DMS114 treated with DMSO at 0.1 percent for 48 hours (cell line): ENCODE data around the gene CORO2A.
"Not testable (repeated sequence)": the region's sequence is repeated elsewhere in the genome, so short reads cannot be mapped to it uniquely, and the experiment has no call there.

ENCODE experiments used
- DNase-seq: peaks from one replicate; lab custom pipeline; 2025; ENCODE audit not compliant: unreplicated experiment; lab: John Stamatoyannopoulos, UW

The CORO2A gene

DNA sequence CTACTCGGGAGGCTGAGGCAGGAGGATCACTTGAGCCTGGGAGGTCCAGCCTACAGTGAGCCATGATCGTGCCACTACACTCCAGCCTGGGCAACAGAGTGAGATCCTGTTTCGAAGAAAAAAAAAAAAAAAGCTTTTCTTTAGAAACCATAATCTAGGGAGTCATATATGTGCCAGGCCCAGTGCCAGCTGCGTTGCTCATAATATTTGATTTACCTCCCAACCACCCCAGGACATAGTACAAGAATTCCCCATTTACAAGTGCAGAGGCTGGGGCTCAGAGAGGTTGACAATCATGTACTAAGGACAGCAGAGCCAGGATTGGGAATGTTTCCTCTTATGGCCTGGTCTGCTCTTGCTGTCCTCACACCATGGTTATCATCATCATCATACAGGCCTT is 48.4 kb downstream of the CORO2A start:
- no peak for DNase-seq

DNA sequence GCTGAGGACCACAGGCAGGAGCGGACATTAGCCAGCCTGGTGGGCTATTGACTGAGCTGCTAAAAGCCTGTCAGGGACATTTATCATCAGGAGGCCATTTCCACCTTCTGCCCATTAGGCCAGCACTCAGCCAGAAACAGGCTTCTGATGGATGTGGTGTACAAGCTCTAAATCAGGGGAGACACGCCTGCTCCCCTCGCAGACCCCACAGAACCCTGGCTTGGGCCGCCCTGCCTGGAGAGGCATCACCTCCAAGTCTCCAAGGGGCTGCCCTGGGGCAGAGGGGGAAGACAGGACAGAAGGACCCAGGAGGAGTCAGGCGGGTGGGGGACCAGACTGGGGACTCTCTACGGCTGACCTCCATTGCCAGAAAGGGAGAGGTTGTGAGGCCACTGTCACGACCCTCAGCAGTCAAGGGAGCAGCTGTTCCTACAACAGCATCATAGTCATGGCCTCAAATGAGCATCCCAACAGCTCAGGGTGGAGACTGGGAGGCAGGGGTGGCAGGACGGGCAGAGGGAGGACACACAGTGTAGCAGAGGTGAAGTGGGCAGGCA is 49.4 kb downstream of the CORO2A start:
- DNase-seq = no peak

- no peak for DNase-seq
Observed at GRCh38 chr9:98142182-98142907, 50.1 kb downstream of the CORO2A start.

- no peak for DNase-seq
Observed at GRCh38 chr9:98140503-98140902, 51.9 kb downstream of the CORO2A start.

DNA sequence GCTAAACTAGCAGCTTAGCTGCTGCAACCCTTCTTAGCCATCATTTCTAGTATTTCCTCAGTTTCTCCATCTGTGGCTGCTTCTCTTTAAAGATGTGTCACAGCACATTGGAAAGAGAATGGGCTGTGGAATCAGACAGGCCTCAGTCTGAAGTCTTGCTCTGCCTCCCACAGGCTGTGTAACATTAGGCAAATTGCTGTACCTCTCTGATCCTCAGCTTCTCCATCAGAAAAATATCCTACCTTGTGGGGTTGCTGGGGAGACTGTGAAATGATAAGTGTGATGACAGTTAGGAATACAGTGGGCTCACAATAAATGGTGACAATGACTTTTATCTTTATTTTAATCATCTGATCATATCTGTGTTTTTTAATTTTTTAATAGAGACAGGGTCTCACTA is 55.9 kb downstream of the CORO2A start:
- no peak for DNase-seq

GRCh38 chr9:98135938-98136337 is 56.5 kb downstream of the CORO2A start:
- no peak for DNase-seq

DNA sequence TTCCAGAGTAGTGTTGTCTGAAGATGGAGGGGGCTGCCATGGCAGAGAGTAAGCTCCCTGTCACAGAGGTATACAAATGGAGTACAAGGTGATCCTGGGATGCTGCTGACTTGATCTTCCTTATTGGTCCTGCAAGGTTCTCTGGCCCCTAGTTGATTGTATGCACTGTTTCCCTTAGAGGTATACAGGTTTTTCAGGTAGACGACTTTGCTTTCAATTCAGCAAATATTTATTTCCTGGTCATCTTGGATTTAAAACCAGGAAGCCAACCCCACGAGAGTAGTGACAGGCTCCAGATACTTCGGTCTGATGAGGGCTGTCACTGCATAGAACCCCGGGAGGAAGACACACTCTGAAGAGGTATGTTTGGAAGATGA is 56.9 kb downstream of the CORO2A start:
- no peak for DNase-seq

- DNase-seq = no peak
Observed at GRCh38 chr9:98134702-98135557, 57.5 kb downstream of the CORO2A start.

GRCh38 chr9:98132806-98133631 is 59.4 kb downstream of the CORO2A start:
- no peak for DNase-seq

GRCh38 chr9:98132158-98132557 is 60.3 kb downstream of the CORO2A start:
- DNase-seq = no peak

GRCh38 chr9:98130576-98131228 is 61.7 kb downstream of the CORO2A start:
- no peak for DNase-seq

- not testable (repeated sequence) for DNase-seq
Observed at GRCh38 chr9:98130060-98130459, 62.4 kb downstream of the CORO2A start.

DNA sequence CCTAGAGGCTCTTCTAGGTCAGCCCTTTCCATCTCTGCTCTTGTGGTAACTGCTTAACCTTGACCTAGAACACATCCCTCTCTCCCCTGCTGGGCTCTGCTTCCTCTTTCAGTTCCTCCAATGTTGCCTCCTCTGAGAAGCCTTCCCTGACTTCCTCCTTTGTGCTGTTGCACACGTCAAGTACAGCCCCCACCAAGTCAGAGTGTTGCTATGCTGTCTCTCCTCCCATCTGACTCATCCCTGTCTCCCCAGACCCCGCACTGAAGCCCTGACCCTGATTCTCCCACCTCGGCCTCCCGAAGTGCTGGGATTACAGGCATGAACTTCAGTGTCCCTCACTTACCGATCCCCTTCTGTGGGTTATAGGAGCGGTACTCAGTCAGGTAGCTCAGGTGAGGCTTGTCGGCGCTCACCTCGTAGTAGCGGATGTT is 63.0 kb downstream of the CORO2A start:
- no peak for DNase-seq

GRCh38 chr9:98128316-98128715 is 64.1 kb downstream of the CORO2A start:
- DNase-seq = no peak

GRCh38 chr9:98127226-98127625 is 65.2 kb downstream of the CORO2A start:
- no peak for DNase-seq

DNA sequence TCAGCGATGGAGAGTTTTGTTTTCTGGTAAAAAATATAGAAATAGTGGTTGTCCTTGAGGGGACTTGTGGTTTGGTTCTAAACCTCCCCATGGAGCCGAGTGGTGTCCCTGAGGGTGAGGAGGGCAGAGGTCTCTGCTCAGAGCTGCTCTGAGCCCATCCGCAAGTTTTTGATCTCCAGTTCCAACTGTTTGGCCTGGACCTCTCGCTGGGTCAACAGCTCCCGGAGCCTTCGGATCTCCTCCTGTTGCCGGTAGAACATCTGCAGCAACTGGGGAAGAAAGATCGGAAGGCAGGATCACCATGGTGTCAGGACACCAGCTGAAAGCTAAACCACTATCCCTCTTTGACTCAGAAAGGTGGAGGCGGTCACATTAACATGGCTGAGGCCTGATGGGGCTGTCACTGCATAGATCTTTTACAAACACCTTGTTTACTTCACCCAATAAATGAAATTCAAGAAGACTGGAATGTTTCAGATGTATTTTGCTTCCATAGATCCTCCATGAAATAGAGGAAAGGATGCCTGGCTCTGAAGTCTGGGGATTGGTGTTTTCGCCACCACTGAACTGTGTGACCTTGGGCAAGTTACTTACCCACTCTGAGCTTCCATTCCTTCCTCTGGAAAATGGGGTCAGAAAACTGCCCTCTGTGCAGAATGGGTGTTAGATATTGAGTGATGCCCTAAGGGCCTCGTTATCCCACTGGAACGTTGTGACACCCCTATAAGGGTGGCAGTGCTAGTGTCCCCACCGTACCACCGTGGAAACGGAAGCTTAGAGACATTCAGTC is 67.6 kb downstream of the CORO2A start:
- DNase-seq = no peak

- DNase-seq = not testable (repeated sequence)
Observed at GRCh38 chr9:98124091-98124490, 68.3 kb downstream of the CORO2A start.

DNA sequence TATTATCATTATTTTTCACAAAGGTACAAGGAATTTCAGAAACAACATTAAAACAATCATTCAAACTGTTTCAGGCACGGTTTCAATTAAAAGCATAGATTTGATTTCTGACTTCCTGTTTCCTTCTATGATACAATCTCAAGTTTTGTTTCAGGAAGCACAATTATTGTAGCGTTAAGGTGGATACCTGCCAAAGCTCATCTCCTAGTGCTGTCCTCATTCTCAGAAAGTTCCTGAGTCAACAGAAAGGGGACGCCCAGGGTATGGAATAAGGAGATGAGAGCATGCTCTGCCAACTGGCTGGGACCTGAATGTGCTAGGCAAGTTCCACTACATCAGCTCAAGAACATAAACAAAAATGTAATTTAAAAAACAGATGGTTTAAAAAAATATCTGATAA is 71.4 kb downstream of the CORO2A start:
- no peak for DNase-seq

- no peak for DNase-seq
Observed at GRCh38 chr9:98120476-98120875, 72.0 kb downstream of the CORO2A start.
